B cell (primary cell): ENCODE results near the gene QKI. TPM values are rescaled to one million over a fixed set of nuclear protein-coding genes. Genes with fewer than 3 reads are reported as not detected.

Experiments used
- ATAC-seq: fragments of 200-7000 bp; cut with Tn5 transposase; one replicate; pipeline ENCODE4 v1.10.0; 2021; ENCODE audit warnings: low read depth, mild to moderate bottlenecking, moderate number of reproducible peaks, moderate library complexity
- CTCF ChIA-PET: fragments of 350-600 bp; sonication (Branson Sonifier 250); formaldehyde crosslinking; loops from one replicate; lab custom pipeline; 2021; ENCODE audit warnings: antibody characterized with exemption, inconsistent platforms; lab: Charles Lee
- POLR2A ChIA-PET: fragments of 350-600 bp; sonication (Branson Sonifier 250); formaldehyde crosslinking; loops from one replicate; lab custom pipeline; 2021; ENCODE audit warnings: antibody characterized with exemption; lab: Charles Lee
- DNase-seq: peaks from one replicate; pipeline ENCODE4 v3.0.0; 2013
- H2AFZ ChIP-seq: 2 replicates; pipeline ENCODE4 v1.6.1; 2012; ENCODE audit warnings: mild to moderate bottlenecking, low read depth, low read length; ENCODE audit not compliant: insufficient read depth, poor library complexity, severe bottlenecking
- H3K27ac ChIP-seq, 2 donors: 1 replicate in 1 of 2; 2 replicates in 1 of 2; pipeline ENCODE4 v1.5.1; 2012 to 2013; ENCODE audit warnings: low read length in 2 of 2, mild to moderate bottlenecking in 2 of 2, moderate library complexity in 1 of 2
- H3K27me3 ChIP-seq, 4 experiments: fragments of 200-600 bp in 1 of 4; sonication (generic) in 1 of 4; replicated peaks in 1 of 4; 1 replicate in 2 of 4; 2 replicates in 2 of 4; pipeline versions ENCODE4 v1.6.1 to v1.7.0; 2013 to 2016; ENCODE audit warnings: low read length in 3 of 4, mild to moderate bottlenecking in 2 of 4, mixed read lengths in 1 of 4, moderate library complexity in 1 of 4; ENCODE audit not compliant: insufficient read depth in 4 of 4, control insufficient read depth in 3 of 4; ENCODE audit errors: control extremely low read depth in 1 of 4
- H3K36me3 ChIP-seq, 2 experiments: replicated peaks in 1 of 2; 1 replicate in 1 of 2; 2 replicates in 1 of 2; pipeline versions ENCODE4 v1.6.1 to v1.7.1; 2013; ENCODE audit warnings: low read length in 1 of 2; ENCODE audit not compliant: insufficient read depth in 2 of 2, control insufficient read depth in 1 of 2; ENCODE audit errors: control extremely low read depth in 1 of 2, extremely low read depth in 1 of 2
- H3K4me1 ChIP-seq, 2 donors: fragments of 200-600 bp in 1 of 2; sonication (generic) in 1 of 2; 1 replicate in 1 of 2; 2 replicates in 1 of 2; pipeline versions ENCODE4 v1.5.1 to v1.6.1; 2013 to 2017; ENCODE audit warnings: low read length in 2 of 2; ENCODE audit not compliant: control insufficient read depth in 2 of 2, insufficient read depth in 2 of 2
- H3K4me2 ChIP-seq: replicated peaks from 2 replicates; pipeline ENCODE3; 2012; ENCODE audit warnings: mild to moderate bottlenecking, low read depth, low read length; ENCODE audit not compliant: poor library complexity, severe bottlenecking
- H3K4me3 ChIP-seq, 5 experiments: fragments of 200-600 bp in 1 of 5; sonication (generic) in 1 of 5; 1 replicate in 3 of 5; 2 replicates in 2 of 5; pipeline versions ENCODE4 v1.5.1 to v1.7.0; 2011 to 2016; ENCODE audit warnings: low read length in 4 of 5, mild to moderate bottlenecking in 4 of 5, low read depth in 2 of 5, control low read depth in 1 of 5, moderate library complexity in 1 of 5; ENCODE audit not compliant: insufficient read depth in 1 of 5; ENCODE audit errors: control extremely low read depth in 1 of 5, extremely low read depth in 1 of 5
- H3K79me2 ChIP-seq: fragments of 200-600 bp; sonication (generic); one replicate; pipeline ENCODE4 v1.6.0; 2016; ENCODE audit warnings: low read length; ENCODE audit not compliant: control insufficient read depth, insufficient read depth
- H3K9ac ChIP-seq: fragments of 200-600 bp; sonication (generic); 2 replicates; pipeline ENCODE4 v1.6.1; 2017; ENCODE audit warnings: mild to moderate bottlenecking, low read length, moderate library complexity
- H3K9me3 ChIP-seq, 3 donors: one replicate each; pipeline versions ENCODE4 v1.6.1 to v1.7.1; 2013; ENCODE audit warnings: low read length in 2 of 3; ENCODE audit not compliant: control insufficient read depth in 2 of 3, insufficient read depth in 1 of 3; ENCODE audit errors: control extremely low read depth in 1 of 3
- H4K20me1 ChIP-seq: 2 replicates; pipeline ENCODE4 v1.6.0; 2012; ENCODE audit warnings: mild to moderate bottlenecking, low read length; ENCODE audit not compliant: insufficient read depth, control insufficient read depth, poor library complexity, severe bottlenecking
- H3K27ac Mint-ChIP-seq: one replicate; pipeline ENCODE4 v1.8.0; 2021; ENCODE audit warnings: mixed read lengths
- H3K27me3 Mint-ChIP-seq: one replicate; pipeline ENCODE4 v1.8.0; 2021; ENCODE audit warnings: mixed read lengths
- H3K4me1 Mint-ChIP-seq: one replicate; pipeline ENCODE4 v1.8.0; 2021; ENCODE audit warnings: mixed read lengths
- H3K4me3 Mint-ChIP-seq: one replicate; pipeline ENCODE4 v1.8.0; 2021; ENCODE audit warnings: mixed read lengths
- H3K9me3 Mint-ChIP-seq: one replicate; pipeline ENCODE4 v1.8.0; 2022; ENCODE audit warnings: mixed read lengths; ENCODE audit not compliant: insufficient read depth
- EZH2 ChIP-seq: IDR thresholded peaks from 2 replicates; pipeline ENCODE4 v1.6.1; 2012; ENCODE audit warnings: borderline replicate concordance, low read depth, mild to moderate bottlenecking, moderate library complexity, low read length; ENCODE audit not compliant: insufficient read depth, poor library complexity, severe bottlenecking
- WGBS: methylation state at CpG from one replicate; pipeline ENCODE4 v1.1.5; 2013; ENCODE audit warnings: missing lambda C conversion rate; ENCODE audit not compliant: insufficient coverage; 5-methylcytosine and 5-hydroxymethylcytosine counted together
- intact Hi-C: fragments of 100-400 bp; cut with micrococcal nuclease; formaldehyde crosslinking; loops from one replicate; pipeline ENCODE4 v1.10.0; 2022
- polyA plus RNA-seq: library from polyadenylated mRNA; depleted of rRNA; stranded (reverse); fragments of >200 nt; gene quantifications from 2 replicates; pipeline ENCODE4 v1.2.3, GENCODE V29; 2012
- total RNA-seq, 2 donors: library from RNA; stranded (reverse); fragments of 120-200 nt in 1 of 2; gene quantifications; 1 replicate in 1 of 2; 2 replicates in 1 of 2; pipeline versions ENCODE4 v1.2.3 to v1.2.4, GENCODE V29; 2013 to 2022
- TF ChIP-seq, protein P1 (sequence below): fragments of 200-600 bp; IDR thresholded peaks from one replicate; pipeline ENCODE4 v1.8.0; 2022; ENCODE audit warnings: antibody characterized with exemption, mild to moderate bottlenecking

QKI gene
- total and polyA plus RNA-seq, 2 donors (not counting 1 experiment from before 2014, with no cell fraction given) = 38.8 to 79.5 TPM

- WGBS = 40% methylated on average over 2 of the region's 8 CpGs
- Mint-ChIP-seq H3K4me1 (no peaks in the 10 kb centered on the region), H3K4me3 (no peak overlapping the region), H3K9me3 (no peaks in the 10 kb centered on the region), H3K27ac (no peak overlapping the region), H3K27me3 (peaks cover 8% of the 10 kb centered on the region)
- H3K9ac ChIP-seq = no peak overlapping the region
- H3K4me2 ChIP-seq = no peak overlapping the region
- no peaks in the 10 kb centered on the region for H4K20me1 ChIP-seq
- no peak for TF ChIP-seq EZH2
- H2AFZ ChIP-seq = no peak overlapping the region
- H3K4me1 ChIP-seq = no peaks in the 10 kb centered on the region
- DNase-seq (no peak), ATAC-seq (no peak)
- ChIA-PET CTCF (no interaction called here), POLR2A (no interaction called here)
- intact Hi-C loops = no loop called here
- H3K36me3 ChIP-seq = no peaks in the 10 kb centered on the region
- peaks cover 0 to 8% (median 0%) of the 10 kb centered on the region in 4 experiments for H3K27me3 ChIP-seq
- H3K4me3 ChIP-seq = no peak overlapping the region
- no peaks in the 10 kb centered on the region for H3K79me2 ChIP-seq
- H3K9me3 ChIP-seq = peaks cover 0 to 15% (median 0%) of the 10 kb centered on the region in 3 donors
- no peak overlapping the region for H3K27ac ChIP-seq
Observed at GRCh38 chr6:163585932-163586437, 171.5 kb downstream of the QKI start.

DNA sequence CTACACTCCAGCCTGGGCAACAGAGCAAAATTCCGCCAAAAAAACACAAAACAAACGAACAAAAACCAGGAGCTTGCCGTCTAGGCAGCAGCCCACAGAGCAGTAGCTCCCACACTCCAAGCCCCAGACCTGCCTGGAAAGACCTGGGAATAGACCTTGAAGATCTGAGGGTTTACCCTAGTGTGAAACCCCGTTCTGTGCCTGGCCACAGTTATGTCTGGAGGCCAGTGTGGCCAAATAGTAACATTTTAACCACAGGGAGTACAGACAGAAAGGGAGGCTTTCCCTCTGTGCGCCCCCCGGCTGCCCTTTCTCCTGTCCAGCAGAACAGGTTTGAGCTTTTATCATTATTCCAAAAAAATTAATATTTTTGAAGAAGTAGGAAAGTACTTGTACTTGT is 172.4 kb downstream of the QKI start:
- WGBS = 78% methylated on average over 3 of the region's 6 CpGs
- Mint-ChIP-seq H3K27me3 (peaks cover 8% of the 10 kb centered on the region), H3K27ac (no peak overlapping the region), H3K9me3 (no peaks in the 10 kb centered on the region), H3K4me1 (no peaks in the 10 kb centered on the region), H3K4me3 (no peak overlapping the region)
- H3K9me3 ChIP-seq = peaks cover 0 to 24% (median 0%) of the 10 kb centered on the region in 3 donors
- DNase-seq = no peak
- no peak overlapping the region for H3K4me2 ChIP-seq
- intact Hi-C loops = no loop called here
- no peak for ATAC-seq
- H3K27ac ChIP-seq = no peak overlapping the region
- ChIA-PET CTCF (no interaction called here), POLR2A (no interaction called here)
- TF ChIP-seq EZH2 = no peak
- TF ChIP-seq, protein P1, sequence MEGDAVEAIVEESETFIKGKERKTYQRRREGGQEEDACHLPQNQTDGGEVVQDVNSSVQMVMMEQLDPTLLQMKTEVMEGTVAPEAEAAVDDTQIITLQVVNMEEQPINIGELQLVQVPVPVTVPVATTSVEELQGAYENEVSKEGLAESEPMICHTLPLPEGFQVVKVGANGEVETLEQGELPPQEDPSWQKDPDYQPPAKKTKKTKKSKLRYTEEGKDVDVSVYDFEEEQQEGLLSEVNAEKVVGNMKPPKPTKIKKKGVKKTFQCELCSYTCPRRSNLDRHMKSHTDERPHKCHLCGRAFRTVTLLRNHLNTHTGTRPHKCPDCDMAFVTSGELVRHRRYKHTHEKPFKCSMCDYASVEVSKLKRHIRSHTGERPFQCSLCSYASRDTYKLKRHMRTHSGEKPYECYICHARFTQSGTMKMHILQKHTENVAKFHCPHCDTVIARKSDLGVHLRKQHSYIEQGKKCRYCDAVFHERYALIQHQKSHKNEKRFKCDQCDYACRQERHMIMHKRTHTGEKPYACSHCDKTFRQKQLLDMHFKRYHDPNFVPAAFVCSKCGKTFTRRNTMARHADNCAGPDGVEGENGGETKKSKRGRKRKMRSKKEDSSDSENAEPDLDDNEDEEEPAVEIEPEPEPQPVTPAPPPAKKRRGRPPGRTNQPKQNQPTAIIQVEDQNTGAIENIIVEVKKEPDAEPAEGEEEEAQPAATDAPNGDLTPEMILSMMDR = no peak
- peaks cover 0 to 8% (median 0%) of the 10 kb centered on the region in 4 experiments for H3K27me3 ChIP-seq
- no peaks in the 10 kb centered on the region for H4K20me1 ChIP-seq
- no peaks in the 10 kb centered on the region for H3K36me3 ChIP-seq
- no peaks in the 10 kb centered on the region for H3K79me2 ChIP-seq
- no peak overlapping the region for H3K4me3 ChIP-seq
- H3K9ac ChIP-seq = no peak overlapping the region
- no peak overlapping the region for H2AFZ ChIP-seq
- no peaks in the 10 kb centered on the region for H3K4me1 ChIP-seq
